ENCODE measurements around the gene CTSL.

GRCh38 chr9:87739546-87739945, 13.6 kb downstream of the CTSL start:
- TF ChIP-seq CTCF (IDR thresholded peaks at IDR 0.05; ENCODE audit: low read depth, low read length, missing input control) (no peak), TAF1 (conservative IDR thresholded peaks at IDR 0.05) (no peak), FOXA1 (IDR thresholded peaks at IDR 0.05) (no peak), RAD21 (IDR thresholded peaks at IDR 0.05) (no peak), ZBTB33 (IDR thresholded peaks at IDR 0.05) (no peak), ATF3 (IDR thresholded peaks at IDR 0.05) (no peak), REST (IDR thresholded peaks at IDR 0.05) (no peak), HNF4A (conservative IDR thresholded peaks at IDR 0.05) (no peak), SP1 (IDR thresholded peaks at IDR 0.05) (no peak), EGR1 (IDR thresholded peaks at IDR 0.05; ENCODE audit: low read depth in 2 of 2) (no peak)

Measured in liver (tissue), 3 donors.